Duodenal mucosa (tissue), 2 donors: ENCODE measurements around the gene CCDC92.

Experiments used
- H3K27ac ChIP-seq: one replicate; pipeline ENCODE4 v1.7.0; 2013; ENCODE audit warnings: low read depth, low read length
- H3K27me3 ChIP-seq, 2 donors: one replicate each; pipeline ENCODE4 v1.7.0; 2013; ENCODE audit warnings: low read length in 2 of 2, control low read depth in 1 of 2; ENCODE audit not compliant: insufficient read depth in 2 of 2, control insufficient read depth in 1 of 2
- H3K36me3 ChIP-seq, 2 donors: one replicate each; pipeline ENCODE4 v1.7.0; 2013; ENCODE audit warnings: low read length in 2 of 2, control low read depth in 1 of 2; ENCODE audit not compliant: insufficient read depth in 2 of 2, control insufficient read depth in 1 of 2
- H3K4me1 ChIP-seq, 2 donors: one replicate each; pipeline ENCODE4 v1.7.0; 2013; ENCODE audit warnings: low read length in 2 of 2, control low read depth in 1 of 2; ENCODE audit not compliant: insufficient read depth in 2 of 2, control insufficient read depth in 1 of 2
- H3K4me3 ChIP-seq, 2 donors: one replicate each; pipeline ENCODE4 v1.7.0; 2013; ENCODE audit warnings: low read length in 2 of 2, low read depth in 1 of 2
- H3K9ac ChIP-seq, 2 donors: one replicate each; pipeline ENCODE4 v1.7.0; 2013; ENCODE audit warnings: low read length in 2 of 2, low read depth in 1 of 2
- H3K9me3 ChIP-seq, 2 donors: one replicate each; pipeline ENCODE4 v1.7.0; 2013; ENCODE audit warnings: low read length in 2 of 2, control low read depth in 1 of 2; ENCODE audit not compliant: control insufficient read depth in 1 of 2

Gene CCDC92

GRCh38 chr12:124011435-124012115 lies 38.9 kb upstream of the CCDC92 start:
- no peak overlapping the region for H3K9ac ChIP-seq
- no peaks in the 10 kb centered on the region for H3K9me3 ChIP-seq
- H3K4me3 ChIP-seq = no peak overlapping the region
- no peaks in the 10 kb centered on the region for H3K27me3 ChIP-seq
- H3K4me1 ChIP-seq = no peaks in the 10 kb centered on the region
- H3K27ac ChIP-seq = no peak overlapping the region
- peaks cover 32 to 47% of the 10 kb centered on the region in 2 donors for H3K36me3 ChIP-seq

GRCh38 chr12:124010687-124011086 lies 38.1 kb upstream of the CCDC92 start:
- peaks cover 32 to 55% of the 10 kb centered on the region in 2 donors for H3K36me3 ChIP-seq
- H3K27ac ChIP-seq = no peak overlapping the region
- H3K9me3 ChIP-seq = no peaks in the 10 kb centered on the region
- no peaks in the 10 kb centered on the region for H3K27me3 ChIP-seq
- H3K4me1 ChIP-seq = peaks cover 0 to 6% of the 10 kb centered on the region in 2 donors
- no peak overlapping the region for H3K9ac ChIP-seq
- H3K4me3 ChIP-seq = no peak overlapping the region

GRCh38 chr12:124009781-124010180 lies 37.1 kb upstream of the CCDC92 start:
- Histone ChIP-seq H3K27ac (no peak overlapping the region), H3K9ac (no peak overlapping the region), H3K4me1 (peaks cover 0 to 6% of the 10 kb centered on the region in 2 donors), H3K4me3 (no peak overlapping the region), H3K27me3 (no peaks in the 10 kb centered on the region), H3K36me3 (peaks cover 32 to 64% of the 10 kb centered on the region in 2 donors), H3K9me3 (no peaks in the 10 kb centered on the region)

GRCh38 chr12:124008595-124008994 lies 36.0 kb upstream of the CCDC92 start:
- Histone ChIP-seq H3K4me3 (no peak overlapping the region), H3K27ac (no peak overlapping the region)

GRCh38 chr12:124007826-124008570 lies 35.4 kb upstream of the CCDC92 start:
- Histone ChIP-seq H3K4me3 (no peak overlapping the region), H3K9me3 (no peaks in the 10 kb centered on the region), H3K27me3 (no peaks in the 10 kb centered on the region), H3K9ac (no peak overlapping the region), H3K36me3 (peaks cover 28 to 69% of the 10 kb centered on the region in 2 donors), H3K27ac (no peak overlapping the region), H3K4me1 (peaks cover 0 to 6% of the 10 kb centered on the region in 2 donors)

More at GRCh38 chr12:124008595-124008994, 36.0 kb upstream of the CCDC92 start:
- H3K36me3 ChIP-seq = peaks cover 33 to 72% of the 10 kb centered on the region in 2 donors
- no peak overlapping the region for H3K9ac ChIP-seq
- H3K27me3 ChIP-seq = no peaks in the 10 kb centered on the region
- H3K4me1 ChIP-seq = peaks cover 0 to 6% of the 10 kb centered on the region in 2 donors
- H3K9me3 ChIP-seq = no peaks in the 10 kb centered on the region

- H3K27me3 ChIP-seq = no peaks in the 10 kb centered on the region
- H3K9ac ChIP-seq = no peak overlapping the region
- H3K4me1 ChIP-seq = peaks cover 0 to 6% of the 10 kb centered on the region in 2 donors
- no peak overlapping the region for H3K4me3 ChIP-seq
- H3K36me3 ChIP-seq = peaks cover 20 to 64% of the 10 kb centered on the region in 2 donors
- no peak overlapping the region for H3K27ac ChIP-seq
- no peaks in the 10 kb centered on the region for H3K9me3 ChIP-seq
These were observed 34.4 kb upstream of the CCDC92 start for GRCh38 chr12:124006846-124007713.

GRCh38 chr12:124006085-124006845 lies 33.6 kb upstream of the CCDC92 start:
- H3K4me3 ChIP-seq = no peak overlapping the region
- H3K4me1 ChIP-seq = peaks cover 0 to 6% of the 10 kb centered on the region in 2 donors
- no peaks in the 10 kb centered on the region for H3K9me3 ChIP-seq
- H3K27me3 ChIP-seq = no peaks in the 10 kb centered on the region
- H3K36me3 ChIP-seq = peaks cover 18 to 64% of the 10 kb centered on the region in 2 donors
- H3K27ac ChIP-seq = no peak overlapping the region
- H3K9ac ChIP-seq = no peak overlapping the region

GRCh38 chr12:124004233-124004875 lies 31.7 kb upstream of the CCDC92 start:
- no peaks in the 10 kb centered on the region for H3K9me3 ChIP-seq
- H3K27me3 ChIP-seq = no peaks in the 10 kb centered on the region
- no peak overlapping the region for H3K4me3 ChIP-seq
- peaks cover 12 to 67% of the 10 kb centered on the region in 2 donors for H3K36me3 ChIP-seq
- H3K4me1 ChIP-seq = peaks cover 0 to 6% of the 10 kb centered on the region in 2 donors
- no peak overlapping the region for H3K27ac ChIP-seq
- H3K9ac ChIP-seq = no peak overlapping the region

GRCh38 chr12:124002654-124003053 lies 30.0 kb upstream of the CCDC92 start:
- no peak overlapping the region for H3K9ac ChIP-seq
- H3K27ac ChIP-seq = no peak overlapping the region
- H3K4me1 ChIP-seq = peaks cover 0 to 6% of the 10 kb centered on the region in 2 donors
- H3K36me3 ChIP-seq = peaks cover 22 to 79% of the 10 kb centered on the region in 2 donors
- H3K4me3 ChIP-seq = no peak overlapping the region
- H3K27me3 ChIP-seq = no peaks in the 10 kb centered on the region
- H3K9me3 ChIP-seq = no peaks in the 10 kb centered on the region
